SK-N-SH treated with all-trans-retinoic acid at 6 μM for 48 hours (cell line): Measurements from ENCODE around the gene CENPP.

ENCODE experiments used
- ARNTL ChIP-seq: fragments of 450-650 bp; formaldehyde crosslinking; IDR thresholded peaks from 2 replicates; pipeline ENCODE4 v1.5.0; 2020; ENCODE audit warnings: low read depth, mild to moderate bottlenecking, moderate library complexity, borderline replicate concordance
- CREB5 ChIP-seq: fragments of 250-450 bp; sonication (Bioruptor Pico); IDR thresholded peaks from 2 replicates; pipeline ENCODE4 v1.5.1; 2020; ENCODE audit warnings: low read depth, mild to moderate bottlenecking, moderate library complexity
- ESRRG ChIP-seq: fragments of 250-450 bp; sonication (Bioruptor Pico); IDR thresholded peaks from 2 replicates; pipeline ENCODE4 v1.6.1; 2021; ENCODE audit warnings: mild to moderate bottlenecking
- OSR1 ChIP-seq: fragments of 250-450 bp; sonication (Bioruptor Pico); IDR thresholded peaks from 2 replicates; pipeline ENCODE4 v1.8.0; 2022; ENCODE audit warnings: moderate library complexity, mild to moderate bottlenecking, inconsistent platforms
- PATZ1 ChIP-seq: fragments of 250-450 bp; sonication (Bioruptor Pico); IDR thresholded peaks from 2 replicates; pipeline ENCODE4 v1.8.0; 2020; ENCODE audit warnings: mild to moderate bottlenecking, moderate library complexity, borderline replicate concordance
- RARB ChIP-seq: fragments of 250-450 bp; sonication (Bioruptor Pico); IDR thresholded peaks from 2 replicates; pipeline ENCODE4 v1.8.0; 2021; ENCODE audit warnings: mild to moderate bottlenecking, moderate library complexity
- TOX ChIP-seq: fragments of 250-450 bp; sonication (Bioruptor Pico); IDR thresholded peaks from 2 replicates; pipeline ENCODE4 v1.8.0; 2021; ENCODE audit warnings: mild to moderate bottlenecking, moderate library complexity, borderline replicate concordance
- TSHZ2 ChIP-seq: fragments of 250-450 bp; sonication (Bioruptor Pico); IDR thresholded peaks from 2 replicates; pipeline ENCODE4 v1.5.0; 2020; ENCODE audit warnings: mild to moderate bottlenecking, moderate library complexity
- ZC3H10 ChIP-seq: fragments of 250-450 bp; sonication (Bioruptor Pico); IDR thresholded peaks from 2 replicates; pipeline ENCODE4 v1.5.1; 2021; ENCODE audit warnings: mild to moderate bottlenecking, moderate library complexity
- ZFP30 ChIP-seq: fragments of 450-650 bp; formaldehyde crosslinking; IDR thresholded peaks from 2 replicates; pipeline ENCODE4 v1.5.0; 2022; ENCODE audit warnings: mild to moderate bottlenecking, moderate library complexity
- ZNF565 ChIP-seq: fragments of 450-650 bp; formaldehyde crosslinking; conservative IDR thresholded peaks from 2 replicates; pipeline ENCODE4 v1.5.0; 2020; ENCODE audit warnings: low read depth, mild to moderate bottlenecking, moderate library complexity
- ZNF70 ChIP-seq: fragments of 450-650 bp; formaldehyde crosslinking; IDR thresholded peaks from 2 replicates; pipeline ENCODE4 v1.5.0; 2020; ENCODE audit warnings: mild to moderate bottlenecking, moderate library complexity

- TF ChIP-seq PATZ1 (no peak), TSHZ2 (no peak), ZC3H10 (no peak), ESRRG (CRISPR knock-in tag) (no peak), TOX (CRISPR knock-in tag) (no peak), ARNTL (no peak), CREB5 (CRISPR knock-in tag) (no peak), ZFP30 (no peak), ZNF565 (CRISPR knock-in tag) (no peak), OSR1 (CRISPR knock-in tag) (no peak), RARB (CRISPR knock-in tag) (no peak), ZNF70 (CRISPR knock-in tag) (no peak)
Measured at GRCh38 chr9:92615790-92616189, 290.0 kb downstream of the CENPP start.
